ENCODE measurements around the gene NMNAT2. TPM values are rescaled to one million over a fixed set of nuclear protein-coding genes. Genes with fewer than 3 reads are reported as not detected.

NMNAT2 gene
- total RNA-seq, 1 experiment from 2014 or later: 4.7 TPM

GRCh38 chr1:183284086-183284485 lies 134.1 kb downstream of the NMNAT2 start:
- POLR2A ChIA-PET: interaction anchor here (1.1 to 7.2 kb wide), 3 partner anchors 18 to 80 kb away, joined by 3 to 94 read pairs (median 32); no protein-coding TSS in a partner anchor
- no peak for DNase-seq (ENCODE audit: unreplicated experiment)
- no peak for TF ChIP-seq CTCF (IDR thresholded peaks at IDR 0.05; ENCODE audit: unreplicated experiment)
- CTCF ChIA-PET: interaction anchor here (0.7 to 9.4 kb wide), 7 partner anchors 23 to 402 kb away, joined by 4 to 253 read pairs (median 7); no protein-coding TSS in a partner anchor
- Mint-ChIP-seq H3K27me3 (ENCODE audit: insufficient read depth, unreplicated experiment) (no peaks in the 10 kb centered on the region), H3K4me3 (ENCODE audit: unreplicated experiment) (no peak overlapping the region), H3K4me1 (ENCODE audit: insufficient read depth, unreplicated experiment) (peaks cover 39% of the 10 kb centered on the region), H3K9me3 (ENCODE audit: unreplicated experiment) (no peaks in the 10 kb centered on the region), H3K36me3 (ENCODE audit: insufficient read depth, unreplicated experiment) (peaks cover 6% of the 10 kb centered on the region), H3K27ac (ENCODE audit: low read depth, unreplicated experiment) (no peak overlapping the region)
- intact Hi-C loops (cut with micrococcal nuclease): loop anchor here (5.0 kb wide), 1 partner anchor 633 kb away; no protein-coding TSS in a partner anchor
- BruUV-seq (replicated peaks): no TSS peak

- no peak overlapping the region for H3K4me3 Mint-ChIP-seq (ENCODE audit: unreplicated experiment)
- POLR2A ChIA-PET: interaction anchor here (0.6 to 7.2 kb wide), 7 partner anchors 17 to 321 kb away, joined by 3 to 94 read pairs (median 32); no protein-coding TSS in a partner anchor
- CTCF ChIA-PET: interaction anchor here (0.6 to 9.4 kb wide), 14 partner anchors 11 to 401 kb away, joined by 3 to 253 read pairs (median 10); no protein-coding TSS in a partner anchor
- no TSS peak for BruUV-seq (replicated peaks)
- no peak for TF ChIP-seq CTCF (IDR thresholded peaks at IDR 0.05; ENCODE audit: unreplicated experiment)
- H3K4me1 Mint-ChIP-seq (ENCODE audit: insufficient read depth, unreplicated experiment): peaks cover 47% of the 10 kb centered on the region
- intact Hi-C loops (cut with micrococcal nuclease): loop anchor here (5.0 kb wide), 1 partner anchor 634 kb away; no protein-coding TSS in a partner anchor
- DNase-seq (ENCODE audit: unreplicated experiment): no peak
- H3K36me3 Mint-ChIP-seq (ENCODE audit: insufficient read depth, unreplicated experiment): peaks cover 6% of the 10 kb centered on the region
- H3K9me3 Mint-ChIP-seq (ENCODE audit: unreplicated experiment): no peaks in the 10 kb centered on the region
- H3K27ac Mint-ChIP-seq (ENCODE audit: low read depth, unreplicated experiment): peak overlapping the region; percentile 17
- no peaks in the 10 kb centered on the region for H3K27me3 Mint-ChIP-seq (ENCODE audit: insufficient read depth, unreplicated experiment)
Observed at GRCh38 chr1:183283286-183283685, 134.9 kb downstream of the NMNAT2 start.

GRCh38 chr1:183282101-183282855 lies 135.9 kb downstream of the NMNAT2 start:
- Mint-ChIP-seq H3K9me3 (ENCODE audit: unreplicated experiment) (no peaks in the 10 kb centered on the region), H3K4me1 (ENCODE audit: insufficient read depth, unreplicated experiment) (peaks cover 56% of the 10 kb centered on the region), H3K36me3 (ENCODE audit: insufficient read depth, unreplicated experiment) (peaks cover 6% of the 10 kb centered on the region), H3K27ac (ENCODE audit: low read depth, unreplicated experiment) (peak overlapping the region; percentile 12), H3K4me3 (ENCODE audit: unreplicated experiment) (no peak overlapping the region), H3K27me3 (ENCODE audit: insufficient read depth, unreplicated experiment) (no peaks in the 10 kb centered on the region)
- BruUV-seq (replicated peaks): no TSS peak
- no peak for TF ChIP-seq CTCF (IDR thresholded peaks at IDR 0.05; ENCODE audit: unreplicated experiment)
- ChIA-PET POLR2A (interaction anchor here (0.6 to 7.2 kb wide), 15 partner anchors 26 to 442 kb away, joined by 3 to 94 read pairs (median 4); no protein-coding TSS in a partner anchor), CTCF (interaction anchor here (0.6 to 9.4 kb wide), 66 partner anchors 8 to 633 kb away, joined by 3 to 253 read pairs (median 4); no protein-coding TSS in a partner anchor)
- intact Hi-C loops (cut with micrococcal nuclease): loop anchor here (5.0 kb wide), 1 partner anchor 635 kb away; no protein-coding TSS in a partner anchor
- no peak for DNase-seq (ENCODE audit: unreplicated experiment)

GRCh38 chr1:183281553-183282091 lies 136.6 kb downstream of the NMNAT2 start:
- ChIA-PET CTCF (interaction anchor here (0.6 to 9.4 kb wide), 65 partner anchors 9 to 634 kb away, joined by 3 to 253 read pairs (median 4); no protein-coding TSS in a partner anchor), POLR2A (interaction anchor here (0.6 to 7.2 kb wide), 18 partner anchors 9 to 442 kb away, joined by 3 to 94 read pairs (median 4); no protein-coding TSS in a partner anchor)
- H3K4me1 Mint-ChIP-seq (ENCODE audit: insufficient read depth, unreplicated experiment): peaks cover 56% of the 10 kb centered on the region
- no peak overlapping the region for H3K4me3 Mint-ChIP-seq (ENCODE audit: unreplicated experiment)
- no peaks in the 10 kb centered on the region for H3K27me3 Mint-ChIP-seq (ENCODE audit: insufficient read depth, unreplicated experiment)
- BruUV-seq (replicated peaks): no TSS peak
- intact Hi-C loops (cut with micrococcal nuclease): loop anchor here (1.0 to 5.0 kb wide), 10 partner anchors 37 to 636 kb away; partner anchors contain the start of gene LAMC2
- peak overlapping the region; percentile 60 for H3K27ac Mint-ChIP-seq (ENCODE audit: low read depth, unreplicated experiment)
- H3K9me3 Mint-ChIP-seq (ENCODE audit: unreplicated experiment): no peaks in the 10 kb centered on the region
- peak; percentile 96 for DNase-seq (ENCODE audit: unreplicated experiment)
- H3K36me3 Mint-ChIP-seq (ENCODE audit: insufficient read depth, unreplicated experiment): peaks cover 6% of the 10 kb centered on the region
- peak; percentile 92 for TF ChIP-seq CTCF (IDR thresholded peaks at IDR 0.05; ENCODE audit: unreplicated experiment)

All from MCF 10A (cell line).